NT2/D1 (cell line): ENCODE measurements around the gene OVCH1.

Experiments
- SUZ12 ChIP-seq: IDR thresholded peaks from 2 replicates; pipeline ENCODE4 v1.6.1; 2011; ENCODE audit not compliant: insufficient read length, insufficient read depth; ENCODE audit errors: extremely low read depth
- ZNF274 ChIP-seq: IDR thresholded peaks from 2 replicates; pipeline ENCODE4 v1.6.1; 2011; ENCODE audit warnings: mild to moderate bottlenecking, low read depth, low read length

DNA sequence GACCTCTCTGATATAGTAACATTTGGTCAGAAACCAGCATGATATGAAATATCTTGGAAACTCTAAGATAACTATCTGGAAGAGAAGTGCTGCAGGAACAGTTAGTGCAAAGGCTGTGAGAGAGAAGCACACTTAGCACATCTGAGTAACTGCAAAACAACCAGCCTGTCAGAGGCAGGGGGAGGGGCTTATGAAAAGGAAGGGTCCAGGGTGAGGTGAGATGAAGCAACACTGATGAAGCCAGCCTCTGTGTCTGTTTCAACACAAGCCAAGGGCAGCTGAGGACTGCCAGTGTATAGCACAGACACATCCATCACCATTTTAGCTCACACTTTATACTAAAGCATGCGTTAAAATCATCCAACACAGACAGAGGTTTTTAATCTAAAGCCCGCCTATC lies 37.4 kb upstream of the OVCH1 start:
- no peak for TF ChIP-seq ZNF274
- no peak for TF ChIP-seq SUZ12
